ENCODE data around the gene AKAP7.
"Not testable (repeated sequence)": the region's sequence is repeated elsewhere in the genome, so short reads cannot be mapped to it uniquely, and the experiment has no call there.

DNA sequence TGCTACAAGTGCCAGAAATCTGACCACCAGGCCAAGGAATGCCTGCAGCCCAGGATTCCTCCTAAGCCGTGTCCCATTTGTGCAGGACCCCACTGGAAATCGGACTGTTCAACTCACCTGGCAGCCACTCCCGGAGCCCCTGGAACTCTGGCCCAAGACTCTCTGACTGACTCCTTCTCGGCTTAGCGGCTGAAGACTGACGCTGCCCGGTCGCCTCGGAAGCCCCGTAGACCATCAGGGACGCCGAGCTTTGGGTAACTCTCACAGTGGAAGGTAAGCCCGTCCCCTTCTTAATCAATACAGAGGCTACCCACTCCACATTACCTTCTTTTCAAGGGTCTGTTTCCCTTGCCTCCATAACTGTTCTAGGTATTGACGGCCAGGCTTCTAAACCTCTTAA, 190.4 kb downstream of the AKAP7 start:
- TF ChIP-seq, protein P1, sequence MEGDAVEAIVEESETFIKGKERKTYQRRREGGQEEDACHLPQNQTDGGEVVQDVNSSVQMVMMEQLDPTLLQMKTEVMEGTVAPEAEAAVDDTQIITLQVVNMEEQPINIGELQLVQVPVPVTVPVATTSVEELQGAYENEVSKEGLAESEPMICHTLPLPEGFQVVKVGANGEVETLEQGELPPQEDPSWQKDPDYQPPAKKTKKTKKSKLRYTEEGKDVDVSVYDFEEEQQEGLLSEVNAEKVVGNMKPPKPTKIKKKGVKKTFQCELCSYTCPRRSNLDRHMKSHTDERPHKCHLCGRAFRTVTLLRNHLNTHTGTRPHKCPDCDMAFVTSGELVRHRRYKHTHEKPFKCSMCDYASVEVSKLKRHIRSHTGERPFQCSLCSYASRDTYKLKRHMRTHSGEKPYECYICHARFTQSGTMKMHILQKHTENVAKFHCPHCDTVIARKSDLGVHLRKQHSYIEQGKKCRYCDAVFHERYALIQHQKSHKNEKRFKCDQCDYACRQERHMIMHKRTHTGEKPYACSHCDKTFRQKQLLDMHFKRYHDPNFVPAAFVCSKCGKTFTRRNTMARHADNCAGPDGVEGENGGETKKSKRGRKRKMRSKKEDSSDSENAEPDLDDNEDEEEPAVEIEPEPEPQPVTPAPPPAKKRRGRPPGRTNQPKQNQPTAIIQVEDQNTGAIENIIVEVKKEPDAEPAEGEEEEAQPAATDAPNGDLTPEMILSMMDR (IDR thresholded peaks at IDR 0.05; ENCODE audit: poor library complexity) = not testable (repeated sequence)
- TF ChIP-seq EZH2 (IDR thresholded peaks at IDR 0.05; ENCODE audit: borderline replicate concordance); EZH2phosphoT487 (IDR thresholded peaks at IDR 0.05; ENCODE audit: low read depth, severe bottlenecking, unreplicated experiment): not testable (repeated sequence)
